ENCODE data around the gene CCNF.
"Not testable (repeated sequence)": the region's sequence is repeated elsewhere in the genome, so short reads cannot be mapped to it uniquely, and the experiment has no call there.

The CCNF gene

GRCh38 chr16:2385982-2386381 is 43.3 kb upstream of the CCNF start:
- H2AK5ac ChIP-seq (ENCODE audit: low read depth, low read length); H3K79me1 ChIP-seq (ENCODE audit: low read depth, low read length); H3K14ac ChIP-seq (ENCODE audit: low read length); H2BK120ac ChIP-seq (ENCODE audit: low read depth, low read length); DNase-seq (ENCODE audit: low spot score); H3K9ac ChIP-seq (ENCODE audit: low read depth, low read length, poor library complexity); H3K4me1 ChIP-seq (ENCODE audit: control insufficient read depth in 2 of 2, insufficient read depth in 1 of 2, low read depth in 1 of 2, low read length in 2 of 2); H3K4me3 ChIP-seq (ENCODE audit: low read length in 2 of 2); H2AFZ ChIP-seq (ENCODE audit: low read length); H3K9me3 ChIP-seq (replicated peaks in 1 of 2; ENCODE audit: control insufficient read depth in 2 of 2, insufficient read depth in 1 of 2, low read depth in 1 of 2, low read length in 2 of 2); H2BK15ac ChIP-seq (ENCODE audit: low read length); H3K23ac ChIP-seq (ENCODE audit: low read depth, low read length, poor library complexity); H4K8ac ChIP-seq (ENCODE audit: low read depth, low read length); H2BK5ac ChIP-seq (ENCODE audit: low read length); H3K27me3 ChIP-seq (ENCODE audit: control insufficient read depth in 3 of 3, insufficient read depth in 3 of 3, low read depth in 1 of 3, low read length in 3 of 3); H3K27ac ChIP-seq (replicated peaks; ENCODE audit: low read length); H3K18ac ChIP-seq (ENCODE audit: low read length); H3K36me3 ChIP-seq (replicated peaks in 1 of 2; ENCODE audit: control insufficient read depth in 2 of 2, insufficient read depth in 2 of 2, low read length in 2 of 2); H3K4me2 ChIP-seq (ENCODE audit: insufficient read depth, low read length, poor library complexity, severe bottlenecking); H3K4ac ChIP-seq (ENCODE audit: low read length); H4K91ac ChIP-seq (ENCODE audit: low read depth, low read length, poor library complexity); H2BK12ac ChIP-seq (ENCODE audit: low read length): not testable (repeated sequence)
- WGBS, 2 donors (ENCODE audit: extremely low coverage in 2 of 2, insufficient read length in 2 of 2, insufficient replicate concordance in 1 of 2), result no CpG with 5 or more reads among the region's 19 CpGs

DNA sequence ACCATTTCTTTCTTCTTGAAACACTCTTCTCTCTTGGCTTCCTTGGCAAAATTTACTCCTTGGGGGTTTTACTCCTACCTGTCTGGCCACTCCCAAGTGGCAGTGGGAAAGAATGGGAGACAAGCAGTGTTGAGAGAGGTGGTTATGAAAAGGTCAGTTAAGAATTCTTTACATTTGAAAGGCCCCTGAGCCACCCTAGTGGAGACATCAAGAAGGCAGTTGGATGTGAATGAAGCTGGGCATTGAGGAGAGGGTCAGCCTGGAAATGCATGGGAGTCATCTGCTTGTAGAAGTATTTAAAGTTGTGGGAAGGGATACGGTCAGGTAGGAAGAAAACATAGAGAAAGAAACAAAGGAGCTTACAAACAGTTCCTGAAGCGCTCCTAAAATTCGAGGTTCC is 42.3 kb upstream of the CCNF start:
- H3K18ac ChIP-seq (ENCODE audit: low read length), result no peak overlapping the region
- no peak overlapping the region for H4K8ac ChIP-seq (ENCODE audit: low read depth, low read length)
- H2AFZ ChIP-seq (ENCODE audit: low read length), result no peak overlapping the region
- H3K4me3 ChIP-seq (ENCODE audit: low read length in 2 of 2), result no peak overlapping the region
- no peak overlapping the region for H2BK12ac ChIP-seq (ENCODE audit: low read length)
- no peak overlapping the region for H3K4me2 ChIP-seq (ENCODE audit: insufficient read depth, low read length, poor library complexity, severe bottlenecking)
- peaks cover 6 to 7% of the 10 kb centered on the region in 2 donors for H3K9me3 ChIP-seq (replicated peaks in 1 of 2; ENCODE audit: control insufficient read depth in 2 of 2, insufficient read depth in 1 of 2, low read depth in 1 of 2, low read length in 2 of 2)
- H3K79me1 ChIP-seq (ENCODE audit: low read depth, low read length), result no peaks in the 10 kb centered on the region
- H2BK15ac ChIP-seq (ENCODE audit: low read length), result no peak overlapping the region
- no peak for DNase-seq (ENCODE audit: low spot score)
- no peak overlapping the region for H3K4ac ChIP-seq (ENCODE audit: low read length)
- H3K27me3 ChIP-seq (ENCODE audit: control insufficient read depth in 3 of 3, insufficient read depth in 3 of 3, low read depth in 1 of 3, low read length in 3 of 3), result peaks cover 0 to 2% (median 0%) of the 10 kb centered on the region in 3 experiments
- no peak overlapping the region for H2AK5ac ChIP-seq (ENCODE audit: low read depth, low read length)
- no peaks in the 10 kb centered on the region for H3K36me3 ChIP-seq (replicated peaks in 1 of 2; ENCODE audit: control insufficient read depth in 2 of 2, insufficient read depth in 2 of 2, low read length in 2 of 2)
- H4K91ac ChIP-seq (ENCODE audit: low read depth, low read length, poor library complexity), result no peak overlapping the region
- no peak overlapping the region for H3K9ac ChIP-seq (ENCODE audit: low read depth, low read length, poor library complexity)
- H3K14ac ChIP-seq (ENCODE audit: low read length), result no peak overlapping the region
- H3K23ac ChIP-seq (ENCODE audit: low read depth, low read length, poor library complexity), result no peak overlapping the region
- no peak overlapping the region for H2BK120ac ChIP-seq (ENCODE audit: low read depth, low read length)
- no CpG with 5 or more reads among the region's 3 CpGs for WGBS, 2 donors (ENCODE audit: extremely low coverage in 2 of 2, insufficient read length in 2 of 2, insufficient replicate concordance in 1 of 2)
- H2BK5ac ChIP-seq (ENCODE audit: low read length), result no peak overlapping the region
- no peaks in the 10 kb centered on the region for H3K4me1 ChIP-seq (ENCODE audit: control insufficient read depth in 2 of 2, insufficient read depth in 1 of 2, low read depth in 1 of 2, low read length in 2 of 2)
- no peak overlapping the region for H3K27ac ChIP-seq (replicated peaks; ENCODE audit: low read length)

GRCh38 chr16:2388139-2388874 is 40.9 kb upstream of the CCNF start:
- Histone ChIP-seq H3K4me2 (ENCODE audit: insufficient read depth, low read length, poor library complexity, severe bottlenecking) (no peak overlapping the region), H2AFZ (ENCODE audit: low read length) (no peak overlapping the region), H3K79me1 (ENCODE audit: low read depth, low read length) (no peaks in the 10 kb centered on the region), H3K36me3 (replicated peaks in 1 of 2; ENCODE audit: control insufficient read depth in 2 of 2, insufficient read depth in 2 of 2, low read length in 2 of 2) (no peaks in the 10 kb centered on the region), H3K9me3 (replicated peaks in 1 of 2; ENCODE audit: control insufficient read depth in 2 of 2, insufficient read depth in 1 of 2, low read depth in 1 of 2, low read length in 2 of 2) (peaks cover 6 to 7% of the 10 kb centered on the region in 2 donors), H2AK5ac (ENCODE audit: low read depth, low read length) (no peak overlapping the region), H3K27ac (replicated peaks; ENCODE audit: low read length) (no peak overlapping the region), H3K23ac (ENCODE audit: low read depth, low read length, poor library complexity) (no peak overlapping the region), H3K9ac (ENCODE audit: low read depth, low read length, poor library complexity) (no peak overlapping the region), H2BK12ac (ENCODE audit: low read length) (no peak overlapping the region), H3K4me3 (ENCODE audit: low read length in 2 of 2) (no peak overlapping the region), H2BK120ac (ENCODE audit: low read depth, low read length) (no peak overlapping the region), H4K91ac (ENCODE audit: low read depth, low read length, poor library complexity) (no peak overlapping the region), H2BK15ac (ENCODE audit: low read length) (no peak overlapping the region), H3K18ac (ENCODE audit: low read length) (no peak overlapping the region), H3K4ac (ENCODE audit: low read length) (no peak overlapping the region), H4K8ac (ENCODE audit: low read depth, low read length) (no peak overlapping the region), H3K4me1 (ENCODE audit: control insufficient read depth in 2 of 2, insufficient read depth in 1 of 2, low read depth in 1 of 2, low read length in 2 of 2) (no peaks in the 10 kb centered on the region), H3K27me3 (ENCODE audit: control insufficient read depth in 3 of 3, insufficient read depth in 3 of 3, low read depth in 1 of 3, low read length in 3 of 3) (peaks cover 0 to 2% (median 0%) of the 10 kb centered on the region in 3 experiments), H2BK5ac (ENCODE audit: low read length) (no peak overlapping the region), H3K14ac (ENCODE audit: low read length) (no peak overlapping the region)
- DNase-seq (ENCODE audit: low spot score), result no peak
- WGBS, 2 donors (ENCODE audit: extremely low coverage in 2 of 2, insufficient read length in 2 of 2, insufficient replicate concordance in 1 of 2), result no CpG with 5 or more reads among the region's 3 CpGs

- H3K4ac ChIP-seq (ENCODE audit: low read length), result no peak overlapping the region
- peak overlapping the region; percentile 27 for H3K14ac ChIP-seq (ENCODE audit: low read length)
- no peaks in the 10 kb centered on the region for H3K79me1 ChIP-seq (ENCODE audit: low read depth, low read length)
- no peak overlapping the region for H2BK12ac ChIP-seq (ENCODE audit: low read length)
- H3K36me3 ChIP-seq (replicated peaks in 1 of 2; ENCODE audit: control insufficient read depth in 2 of 2, insufficient read depth in 2 of 2, low read length in 2 of 2), result no peaks in the 10 kb centered on the region
- H3K27ac ChIP-seq (replicated peaks; ENCODE audit: low read length), result no peak overlapping the region
- WGBS, 2 donors (ENCODE audit: extremely low coverage in 2 of 2, insufficient read length in 2 of 2, insufficient replicate concordance in 1 of 2), result no CpG with 5 or more reads among the region's 2 CpGs
- H3K27me3 ChIP-seq (ENCODE audit: control insufficient read depth in 3 of 3, insufficient read depth in 3 of 3, low read depth in 1 of 3, low read length in 3 of 3), result peaks cover 0 to 2% (median 0%) of the 10 kb centered on the region in 3 experiments
- H2BK5ac ChIP-seq (ENCODE audit: low read length), result no peak overlapping the region
- no peak overlapping the region for H3K18ac ChIP-seq (ENCODE audit: low read length)
- peaks cover 6 to 7% of the 10 kb centered on the region in 2 donors for H3K9me3 ChIP-seq (replicated peaks in 1 of 2; ENCODE audit: control insufficient read depth in 2 of 2, insufficient read depth in 1 of 2, low read depth in 1 of 2, low read length in 2 of 2)
- no peak overlapping the region for H2BK120ac ChIP-seq (ENCODE audit: low read depth, low read length)
- H2BK15ac ChIP-seq (ENCODE audit: low read length), result no peak overlapping the region
- H3K9ac ChIP-seq (ENCODE audit: low read depth, low read length, poor library complexity), result no peak overlapping the region
- DNase-seq (ENCODE audit: low spot score), result no peak
- no peak overlapping the region for H2AFZ ChIP-seq (ENCODE audit: low read length)
- H4K91ac ChIP-seq (ENCODE audit: low read depth, low read length, poor library complexity), result peak overlapping the region; percentile 2
- no peak overlapping the region for H3K23ac ChIP-seq (ENCODE audit: low read depth, low read length, poor library complexity)
- no peaks in the 10 kb centered on the region for H3K4me1 ChIP-seq (ENCODE audit: control insufficient read depth in 2 of 2, insufficient read depth in 1 of 2, low read depth in 1 of 2, low read length in 2 of 2)
- H3K4me2 ChIP-seq (ENCODE audit: insufficient read depth, low read length, poor library complexity, severe bottlenecking), result no peak overlapping the region
- H3K4me3 ChIP-seq (ENCODE audit: low read length in 2 of 2), result no peak overlapping the region
- no peak overlapping the region for H2AK5ac ChIP-seq (ENCODE audit: low read depth, low read length)
- no peak overlapping the region for H4K8ac ChIP-seq (ENCODE audit: low read depth, low read length)
Observed at GRCh38 chr16:2388875-2389433, 40.3 kb upstream of the CCNF start.

Data from neuronal stem cell (in vitro differentiated cells).